CD4-positive, alpha-beta T cell treated with Interleukin-21 for 1 hour (primary cell): ENCODE data around the gene VCPKMT.

Source experiments
- DNase-seq: peaks from one replicate; pipeline ENCODE4 v3.0.0-alpha.2; 2020

The VCPKMT gene

GRCh38 chr14:50064993-50065392, 51.4 kb downstream of the VCPKMT start:
- DNase-seq, result peak; percentile 82

GRCh38 chr14:50063876-50064420, 52.4 kb downstream of the VCPKMT start:
- no peak for DNase-seq

GRCh38 chr14:50062438-50063085, 53.8 kb downstream of the VCPKMT start:
- DNase-seq, result peak; percentile 93

- DNase-seq, result peak; percentile 82
Observed at GRCh38 chr14:50061664-50062437, 54.5 kb downstream of the VCPKMT start.

GRCh38 chr14:50060871-50061663, 55.3 kb downstream of the VCPKMT start:
- peak; percentile 58 for DNase-seq

- DNase-seq, result no peak
Observed at GRCh38 chr14:50059763-50060616, 56.4 kb downstream of the VCPKMT start.
